HG02870 (cell line): Measurements from ENCODE around the gene ARHGAP9.
A peak's percentile ranks its signal among the peaks of the same experiment; 100 is the strongest.

Experiments
- ATAC-seq: cut with Tn5 transposase; IDR thresholded peaks from one replicate; pipeline ENCODE4 v1.9.1; 2021; ENCODE audit warnings: mild to moderate bottlenecking, moderate library complexity; ENCODE audit not compliant: unreplicated experiment

Gene ARHGAP9

GRCh38 chr12:57479376-57480115 lies at the start of gene ARHGAP9:
Gene ARHGAP9, minus strand, starts transcription at chr12:57479866. Its CDS starts 460 bp downstream, at chr12:57479406.
- ATAC-seq = no peak

DNA sequence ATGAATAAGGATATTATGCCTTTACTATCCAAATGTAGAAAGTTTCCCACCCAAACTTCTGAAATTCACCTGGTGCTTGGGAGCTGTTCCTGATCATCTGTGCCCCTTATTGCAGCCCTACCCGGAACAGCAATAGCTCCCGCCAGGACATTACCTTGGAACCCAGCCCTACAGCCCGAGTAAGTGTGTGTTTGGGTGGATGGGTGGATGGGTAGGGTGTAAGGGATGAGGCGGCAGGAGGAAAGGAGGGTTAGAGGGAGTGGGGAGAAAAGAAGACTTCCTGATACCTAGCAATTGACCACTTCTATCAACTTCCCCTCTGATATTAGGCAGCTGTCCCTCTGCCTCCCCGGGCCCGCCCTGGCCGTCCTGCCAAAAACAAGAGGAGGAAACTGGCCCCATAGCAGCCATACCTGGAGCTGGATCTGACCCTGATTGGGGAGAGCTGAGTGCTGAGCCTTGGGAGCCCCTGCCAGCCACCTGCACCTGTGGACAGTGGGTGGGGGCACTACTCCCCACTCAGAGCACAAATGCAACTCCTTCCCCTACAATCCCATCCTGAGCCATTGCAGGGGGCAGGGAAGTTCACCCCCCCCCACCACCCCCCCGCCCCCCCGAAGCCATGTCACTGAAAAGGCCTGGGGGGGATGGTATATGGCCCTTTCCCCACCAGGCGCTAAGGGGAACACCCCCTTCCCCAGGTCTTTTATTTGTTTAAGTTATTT lies 49.3 kb upstream of the ARHGAP9 start:
- ATAC-seq = no peak

GRCh38 chr12:57528176-57528575 lies 48.5 kb upstream of the ARHGAP9 start:
- no peak for ATAC-seq

GRCh38 chr12:57527184-57527583 lies 47.5 kb upstream of the ARHGAP9 start:
- ATAC-seq = no peak

DNA sequence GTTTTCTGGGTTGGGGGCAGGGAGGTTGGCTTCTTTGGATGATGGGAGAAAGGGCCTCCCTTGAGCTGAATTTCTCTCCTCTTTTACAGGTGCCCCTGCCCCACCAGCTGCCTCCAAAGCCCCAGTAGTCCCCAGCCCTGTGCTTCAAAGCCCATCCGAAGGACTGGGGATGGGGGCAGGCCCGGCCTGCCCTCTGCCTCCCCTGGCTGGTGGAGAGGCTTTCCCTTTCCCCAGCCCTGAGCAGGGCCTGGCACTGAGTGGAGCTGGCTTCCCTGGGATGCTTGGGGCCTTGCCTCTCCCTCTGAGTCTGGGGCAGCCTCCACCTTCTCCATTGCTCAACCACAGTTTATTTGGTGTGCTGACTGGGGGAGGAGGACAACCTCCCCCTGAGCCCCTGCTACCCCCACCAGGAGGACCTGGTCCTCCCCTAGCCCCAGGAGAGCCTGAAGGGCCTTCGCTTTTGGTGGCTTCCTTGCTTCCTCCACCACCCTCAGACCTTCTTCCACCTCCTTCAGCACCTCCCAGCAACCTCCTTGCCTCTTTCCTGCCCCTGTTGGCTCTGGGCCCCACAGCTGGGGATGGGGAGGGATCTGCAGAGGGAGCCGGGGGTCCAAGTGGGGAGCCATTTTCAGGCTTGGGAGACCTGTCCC lies 46.9 kb upstream of the ARHGAP9 start:
- no peak for ATAC-seq

DNA sequence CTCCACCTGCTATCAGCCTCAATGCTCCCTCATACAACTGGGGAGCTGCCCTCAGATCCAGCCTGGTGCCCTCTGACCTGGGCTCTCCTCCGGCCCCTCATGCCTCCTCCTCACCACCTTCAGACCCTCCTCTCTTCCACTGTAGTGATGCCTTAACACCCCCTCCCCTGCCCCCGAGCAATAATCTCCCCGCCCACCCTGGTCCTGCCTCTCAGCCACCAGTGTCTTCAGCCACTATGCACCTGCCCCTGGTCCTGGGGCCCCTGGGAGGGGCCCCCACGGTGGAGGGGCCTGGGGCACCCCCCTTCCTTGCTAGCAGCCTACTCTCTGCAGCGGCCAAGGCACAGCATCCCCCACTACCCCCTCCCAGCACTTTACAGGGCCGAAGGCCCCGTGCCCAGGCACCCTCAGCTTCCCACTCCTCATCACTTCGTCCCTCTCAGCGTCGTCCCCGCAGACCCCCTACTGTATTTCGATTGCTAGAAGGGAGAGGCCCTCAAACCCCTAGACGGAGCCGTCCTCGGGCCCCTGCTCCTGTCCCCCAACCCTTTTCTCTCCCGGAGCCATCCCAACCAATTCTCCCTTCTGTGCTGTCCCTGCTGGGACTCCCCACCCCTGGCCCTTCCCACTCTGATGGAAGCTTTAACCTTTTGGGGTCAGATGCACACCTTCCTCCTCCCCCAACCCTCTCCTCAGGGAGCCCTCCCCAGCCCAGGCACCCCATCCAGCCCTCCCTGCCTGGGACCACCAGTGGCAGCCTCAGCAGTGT lies 46.1 kb upstream of the ARHGAP9 start:
- ATAC-seq = no peak

- no peak for ATAC-seq
These were observed 45.3 kb upstream of the ARHGAP9 start for GRCh38 chr12:57524814-57525614.

GRCh38 chr12:57523706-57524614 lies 44.3 kb upstream of the ARHGAP9 start:
- ATAC-seq = no peak

DNA sequence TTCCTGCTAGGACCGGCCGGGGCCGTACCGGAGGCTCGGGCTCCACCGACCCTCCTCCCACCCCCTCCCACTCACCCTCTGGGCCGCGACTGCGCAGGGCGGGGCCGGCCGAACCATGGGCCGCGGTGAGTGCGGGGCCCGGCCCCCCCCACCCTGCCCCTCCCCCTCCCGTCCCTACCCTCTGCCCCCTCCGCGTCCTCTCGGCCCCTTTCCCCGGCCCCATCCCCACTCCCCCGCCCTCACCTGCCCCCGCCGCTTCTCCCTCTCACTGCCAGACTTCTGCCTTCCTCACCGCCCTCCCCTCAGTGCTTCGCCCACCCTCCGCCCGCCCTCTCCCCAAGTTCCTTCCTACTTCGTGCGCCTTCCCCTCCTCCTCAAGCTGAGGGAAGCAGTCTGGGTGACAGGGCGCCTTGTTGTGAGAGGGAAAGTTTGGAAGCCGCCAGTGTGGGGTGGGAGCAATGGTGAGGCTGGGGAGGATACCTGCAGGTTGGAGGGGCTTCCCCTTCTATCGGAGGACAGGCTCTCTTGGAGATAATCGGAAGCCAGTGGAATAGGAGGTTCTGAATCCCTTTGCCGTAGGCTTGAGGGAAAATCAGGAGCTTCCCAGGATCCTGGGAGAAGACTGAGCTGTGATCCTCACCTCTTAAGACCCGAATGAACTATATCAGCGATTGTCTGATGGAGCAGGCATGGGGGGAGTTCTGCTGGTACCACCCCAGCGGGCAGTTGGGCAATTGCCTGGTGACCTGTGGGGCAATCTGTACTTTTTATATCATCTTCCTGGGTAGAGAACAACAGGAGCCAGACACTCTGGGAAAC lies 43.4 kb upstream of the ARHGAP9 start:
- no peak for ATAC-seq

DNA sequence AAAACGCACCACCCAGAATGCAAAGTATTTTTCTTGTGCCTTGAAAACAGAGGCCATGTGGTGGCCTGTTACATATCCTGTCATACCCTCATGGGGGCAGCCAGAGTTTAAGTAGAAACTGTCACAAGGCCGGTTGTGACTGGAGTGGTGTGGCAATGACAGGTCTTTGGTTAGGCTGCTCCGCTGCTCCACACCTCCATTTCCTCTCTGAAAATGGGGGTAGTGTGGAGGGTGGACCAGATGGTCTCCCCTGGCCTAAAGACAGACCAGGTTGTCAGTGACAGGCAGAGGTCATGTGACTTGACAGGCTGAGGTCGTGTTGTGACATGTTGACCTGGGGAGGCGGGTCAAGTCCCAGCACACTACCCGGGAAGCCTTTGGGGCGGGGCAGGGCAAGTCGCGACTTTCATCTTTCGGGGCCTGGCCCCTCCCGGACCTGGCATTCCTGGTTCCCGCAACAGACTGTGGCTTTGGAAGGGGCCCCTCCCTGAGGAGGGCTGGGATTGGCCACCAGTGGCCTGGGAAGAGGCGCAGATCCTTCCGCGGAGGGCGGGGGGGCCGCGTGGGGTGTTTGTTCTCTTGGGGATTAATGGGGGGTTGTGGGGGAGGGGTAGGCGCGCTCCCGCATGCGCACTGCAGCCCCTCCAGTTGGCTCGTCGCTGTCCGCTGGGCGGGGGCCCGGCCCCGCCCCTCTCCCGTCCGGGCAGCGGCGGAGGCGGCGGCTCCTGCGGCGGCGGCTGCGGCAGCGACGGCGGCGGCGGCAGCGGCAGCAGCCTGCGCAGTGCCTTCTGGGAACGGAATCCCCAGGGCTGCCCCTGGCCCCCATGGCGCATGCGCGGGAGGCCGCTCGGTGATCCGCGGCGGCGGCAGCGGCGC lies 42.6 kb upstream of the ARHGAP9 start, which contains the start of gene MBD6:
MBD6 (plus strand) TSS at position 814 of the 876 bp plus-strand sequence. CDS start 1,480 bp downstream, outside the sequence.
- ATAC-seq = peak; percentile 43

- no peak for ATAC-seq
These were observed 41.9 kb upstream of the ARHGAP9 start for GRCh38 chr12:57521525-57522010.

DNA sequence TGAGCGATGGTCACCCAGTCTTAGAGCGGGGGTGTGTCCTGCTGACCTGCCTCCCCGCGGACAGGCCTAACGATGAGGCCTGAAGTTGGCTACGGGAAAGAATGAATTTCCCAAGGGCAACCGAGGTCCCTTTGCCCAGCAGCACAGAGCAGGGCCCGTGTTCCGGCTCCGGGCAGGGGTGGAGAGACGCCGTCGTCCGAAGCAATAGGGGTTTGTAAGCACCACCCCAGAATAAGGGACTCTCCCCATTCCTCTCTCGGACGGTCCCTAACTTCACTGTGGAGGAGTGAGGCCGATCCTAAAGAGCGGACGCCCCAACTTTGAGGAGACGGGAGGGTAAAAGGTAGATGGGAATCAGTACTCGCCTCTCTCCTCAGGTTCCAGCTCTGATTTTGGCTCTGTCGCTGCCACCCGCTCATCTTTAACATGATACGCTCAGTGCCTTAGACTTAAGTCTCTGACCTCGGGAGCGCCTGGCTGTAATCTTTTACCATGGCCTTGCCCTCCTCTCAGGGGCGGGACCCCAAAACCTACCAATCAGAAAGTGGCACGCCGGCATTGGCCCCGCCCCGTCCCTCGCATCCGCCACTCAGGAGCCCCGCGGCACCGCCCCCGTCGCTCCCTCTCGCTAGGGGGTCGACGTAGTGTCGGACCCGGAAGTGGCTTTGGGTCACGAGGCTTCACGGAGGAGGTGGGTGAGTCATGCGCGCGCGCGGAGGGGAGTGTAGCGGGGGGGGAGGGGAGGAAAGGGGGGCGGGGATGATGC lies 40.6 kb upstream of the ARHGAP9 start, which contains the start of gene DDIT3:
DDIT3 (minus strand) TSS at position 462 of the 766 bp plus-strand sequence. CDS start 3,108 bp downstream, outside the sequence.
- peak; percentile 61 for ATAC-seq

GRCh38 chr12:57519796-57520052 lies 40.1 kb upstream of the ARHGAP9 start:
- ATAC-seq = no peak

DNA sequence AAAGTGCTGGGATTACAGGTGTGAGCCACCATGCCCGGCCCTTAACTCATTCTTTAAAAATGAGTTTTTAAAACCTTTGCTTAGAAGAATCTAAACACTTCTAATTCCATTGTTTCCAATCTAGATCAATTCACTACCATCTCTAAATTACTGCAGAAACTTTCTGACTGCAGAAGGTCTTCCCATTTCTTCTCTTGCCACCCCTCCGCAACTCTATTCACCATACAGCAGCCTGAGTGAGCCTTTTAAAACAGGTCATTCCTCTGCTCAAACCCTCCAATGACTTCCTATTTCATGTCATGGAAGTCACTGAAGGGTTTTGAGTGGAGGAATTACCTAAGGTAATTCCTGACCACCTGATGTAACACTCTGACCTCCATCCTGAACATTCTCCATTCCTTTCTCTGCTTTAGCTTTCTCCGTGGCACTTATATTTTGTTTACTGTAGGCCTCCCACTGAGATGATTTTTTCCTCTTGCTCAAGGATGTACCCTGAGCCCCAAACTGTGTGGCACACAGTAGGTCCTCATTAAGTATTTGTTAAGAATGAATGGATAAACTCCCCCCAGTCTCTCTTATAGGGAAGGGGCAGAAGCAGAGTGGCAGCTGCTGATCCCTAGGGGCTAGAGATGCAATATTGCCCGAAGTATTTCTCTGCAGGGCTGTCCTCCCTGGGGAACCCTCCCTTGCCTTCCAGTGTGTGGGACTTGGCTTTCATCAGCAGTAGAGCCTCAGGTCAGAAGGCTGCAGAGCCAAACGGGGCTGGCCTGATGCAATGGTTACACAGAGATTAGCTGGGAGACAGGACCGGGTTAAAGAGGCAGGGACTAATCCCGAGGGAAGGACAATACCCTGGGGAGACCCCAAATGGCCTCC lies 39.5 kb upstream of the ARHGAP9 start:
- ATAC-seq = no peak

GRCh38 chr12:57518176-57518919 lies 38.7 kb upstream of the ARHGAP9 start:
- ATAC-seq = no peak
